Stimulated activated CD4-positive, alpha-beta T cell treated with anti-CD3 and anti-CD28 coated beads, Interleukin-1b, Interleukin-23, amount 100 ng/mL, for 24 hours (primary cell): ENCODE measurements around the gene TMIGD2.
"Not testable (repeated sequence)": the region's sequence is repeated elsewhere in the genome, so short reads cannot be mapped to it uniquely, and the experiment has no call there.

Experiments
- DNase-seq, 4 experiments: peaks; one replicate each; pipeline ENCODE4 v3.0.0-alpha.2; 2020; ENCODE audit warnings: low read depth in 4 of 4, low spot score in 1 of 4

The TMIGD2 gene, protein sequence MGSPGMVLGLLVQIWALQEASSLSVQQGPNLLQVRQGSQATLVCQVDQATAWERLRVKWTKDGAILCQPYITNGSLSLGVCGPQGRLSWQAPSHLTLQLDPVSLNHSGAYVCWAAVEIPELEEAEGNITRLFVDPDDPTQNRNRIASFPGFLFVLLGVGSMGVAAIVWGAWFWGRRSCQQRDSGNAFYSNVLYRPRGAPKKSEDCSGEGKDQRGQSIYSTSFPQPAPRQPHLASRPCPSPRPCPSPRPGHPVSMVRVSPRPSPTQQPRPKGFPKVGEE

DNA sequence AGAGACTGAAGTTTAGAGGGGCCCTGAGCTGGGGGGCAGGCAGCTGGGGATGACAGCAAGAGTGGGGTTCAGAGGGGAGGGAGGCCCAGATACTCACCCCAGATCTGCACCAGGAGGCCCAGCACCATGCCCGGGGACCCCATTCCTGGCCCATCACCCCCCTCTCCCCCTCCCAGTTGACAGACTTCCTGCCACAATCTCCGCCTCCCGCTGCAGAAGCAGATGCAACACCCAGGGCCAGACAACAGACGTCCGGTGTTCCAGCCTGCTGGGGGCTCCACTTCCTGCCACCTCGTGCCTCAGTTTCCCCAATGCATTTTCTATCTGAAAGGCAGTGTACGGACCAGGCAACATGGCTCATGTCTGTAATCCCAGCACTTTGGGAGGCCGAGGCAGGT lies at the start of gene TMIGD2:
TSS of gene TMIGD2 (minus strand) at position 147 of the 398 bp plus-strand sequence. CDS start at position 143, 4 bp downstream.
- no peak for DNase-seq

GRCh38 chr19:4350726-4351125 lies 48.5 kb upstream of the TMIGD2 start:
- DNase-seq, result no peak

GRCh38 chr19:4350111-4350510 lies 47.9 kb upstream of the TMIGD2 start:
- no peak for DNase-seq

DNA sequence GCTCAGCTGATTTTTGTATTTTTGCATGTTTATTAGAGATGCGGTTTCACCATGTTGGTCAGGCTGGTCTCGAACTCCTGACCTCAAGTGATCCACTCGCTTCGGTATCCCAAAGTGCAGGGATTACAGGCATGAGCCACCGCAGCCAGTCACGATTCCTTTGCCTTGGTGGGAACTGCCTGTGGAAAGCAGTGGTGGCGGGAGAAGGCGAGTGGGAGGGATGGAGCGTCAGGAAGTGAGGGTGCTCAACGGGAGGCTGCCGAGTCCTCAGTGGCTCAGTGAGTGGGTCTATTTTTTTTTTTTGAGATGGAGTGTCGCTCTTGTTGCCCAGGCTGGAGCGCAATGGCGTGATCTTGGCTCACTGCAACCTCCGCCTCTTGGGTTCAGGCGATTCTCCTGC lies 47.0 kb upstream of the TMIGD2 start:
- not testable (repeated sequence) for DNase-seq

DNA sequence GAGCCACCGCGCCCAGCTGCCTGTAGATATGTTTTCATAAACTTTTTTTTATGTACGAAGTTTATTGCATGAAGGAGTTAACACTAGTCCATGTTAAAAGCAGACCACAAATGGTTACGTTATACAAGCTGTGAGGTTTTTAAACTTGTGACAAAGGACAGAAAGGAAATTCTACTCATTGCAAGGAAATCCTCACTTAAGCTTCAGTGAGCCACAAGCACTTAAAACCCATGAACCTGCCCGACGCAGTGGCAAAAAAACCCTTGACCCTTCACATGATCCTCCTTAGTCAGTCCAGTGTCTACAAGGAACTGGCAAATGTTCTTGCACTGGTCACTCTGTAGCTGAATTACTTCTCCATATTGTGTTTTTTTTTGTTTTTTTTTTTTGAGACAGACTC lies 45.3 kb upstream of the TMIGD2 start:
- DNase-seq, result no peak

DNA sequence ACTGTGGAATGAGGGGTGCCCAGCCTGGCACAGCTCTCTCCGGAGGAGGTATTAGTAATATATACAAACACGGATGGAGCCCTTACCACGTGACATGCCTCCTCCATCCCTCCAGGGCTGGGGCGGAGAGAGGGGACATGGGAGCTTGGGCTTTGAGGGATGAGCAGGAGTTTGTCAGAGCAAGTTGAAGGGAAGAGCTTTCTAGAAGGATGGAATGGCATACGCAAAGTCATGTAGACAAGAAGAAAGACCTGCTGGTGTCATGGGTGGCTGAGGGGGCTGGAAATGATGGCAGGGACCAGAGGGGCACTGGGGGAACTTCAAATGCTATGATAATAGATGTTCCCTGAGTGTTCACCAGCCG lies 43.8 kb upstream of the TMIGD2 start:
- DNase-seq, result no peak

DNA sequence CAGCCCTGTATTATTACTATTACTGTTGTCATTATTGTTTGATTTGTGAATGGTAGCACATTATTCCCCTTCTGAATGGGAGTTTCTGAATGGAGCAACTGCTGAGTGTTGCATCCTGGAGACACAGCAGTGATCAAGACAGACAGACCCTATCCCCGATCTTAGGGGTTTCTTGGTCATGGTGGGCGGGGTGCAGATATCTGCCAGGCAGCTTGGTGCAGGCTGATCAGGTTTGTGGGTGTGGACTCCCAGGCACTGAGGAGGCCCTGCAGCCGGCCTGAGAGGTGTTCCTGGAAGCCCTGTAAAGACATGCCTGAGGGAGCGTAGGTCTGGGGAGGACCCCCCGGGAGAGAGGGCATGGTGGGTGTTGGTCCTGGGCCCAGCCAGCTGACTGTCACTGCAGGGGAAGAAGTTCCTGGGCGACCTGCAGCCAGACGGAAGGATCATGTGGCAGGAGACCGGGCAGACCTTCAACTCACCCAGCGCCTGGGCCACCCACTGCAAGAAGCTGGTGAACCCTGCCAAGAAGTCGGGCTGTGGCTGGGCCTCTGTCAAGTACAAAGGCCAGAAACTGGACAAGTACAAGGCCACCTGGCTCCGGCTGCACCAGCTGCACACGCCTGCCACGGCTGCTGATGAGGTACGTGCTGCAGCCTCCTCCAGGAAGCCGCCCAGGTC lies 43.3 kb upstream of the TMIGD2 start:
- DNase-seq, result no peak

DNA sequence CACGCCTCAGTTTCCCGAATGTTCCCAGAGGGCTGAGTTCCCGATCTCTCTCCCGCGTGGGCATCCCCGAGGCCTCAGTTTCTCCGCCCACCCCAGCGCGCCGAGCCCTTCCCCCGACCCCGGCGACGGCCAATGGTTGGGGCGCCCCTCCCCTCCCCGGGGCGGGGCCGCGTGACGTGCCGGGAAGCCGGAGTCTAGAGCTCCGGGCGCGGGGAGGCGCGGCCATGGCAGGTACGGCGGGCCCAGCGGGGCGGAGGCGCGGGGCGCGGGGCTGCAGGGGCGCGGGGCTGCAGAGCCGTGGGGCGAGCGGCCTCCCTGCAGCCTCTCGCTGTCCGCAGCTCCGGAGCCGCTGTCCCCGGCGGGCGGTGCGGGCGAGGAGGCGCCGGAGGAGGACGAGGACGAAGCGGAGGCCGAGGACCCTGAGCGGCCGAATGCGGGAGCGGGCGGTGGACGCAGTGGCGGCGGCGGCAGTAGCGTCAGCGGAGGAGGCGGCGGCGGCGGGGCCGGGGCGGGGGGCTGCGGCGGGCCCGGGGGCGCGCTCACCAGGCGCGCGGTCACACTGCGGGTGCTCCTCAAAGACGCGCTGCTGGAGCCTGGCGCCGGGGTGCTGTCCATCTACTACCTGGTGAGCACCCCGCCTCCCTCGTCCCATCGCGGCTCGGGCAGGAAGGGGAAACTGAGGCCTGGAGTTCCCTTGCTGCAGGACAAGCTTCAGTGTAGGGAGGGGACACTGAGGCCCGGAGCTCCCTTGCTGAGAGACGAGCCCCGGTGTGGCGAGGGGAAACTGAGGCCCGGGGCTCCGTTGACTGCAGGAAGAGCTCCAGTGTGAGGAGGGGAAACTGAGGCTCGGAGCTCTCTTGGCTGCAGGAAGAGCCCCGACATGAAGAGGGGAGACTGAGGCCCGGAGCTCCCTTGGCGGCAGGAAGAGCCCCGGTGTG lies 41.5 kb upstream of the TMIGD2 start, which contains the start of gene MPND:
TSS of gene MPND (plus strand) at position 193 of the 938 bp plus-strand sequence. CDS start at position 225, 32 bp downstream.
- DNase-seq, result peak; percentile 84 to 96 (median 90)

DNA sequence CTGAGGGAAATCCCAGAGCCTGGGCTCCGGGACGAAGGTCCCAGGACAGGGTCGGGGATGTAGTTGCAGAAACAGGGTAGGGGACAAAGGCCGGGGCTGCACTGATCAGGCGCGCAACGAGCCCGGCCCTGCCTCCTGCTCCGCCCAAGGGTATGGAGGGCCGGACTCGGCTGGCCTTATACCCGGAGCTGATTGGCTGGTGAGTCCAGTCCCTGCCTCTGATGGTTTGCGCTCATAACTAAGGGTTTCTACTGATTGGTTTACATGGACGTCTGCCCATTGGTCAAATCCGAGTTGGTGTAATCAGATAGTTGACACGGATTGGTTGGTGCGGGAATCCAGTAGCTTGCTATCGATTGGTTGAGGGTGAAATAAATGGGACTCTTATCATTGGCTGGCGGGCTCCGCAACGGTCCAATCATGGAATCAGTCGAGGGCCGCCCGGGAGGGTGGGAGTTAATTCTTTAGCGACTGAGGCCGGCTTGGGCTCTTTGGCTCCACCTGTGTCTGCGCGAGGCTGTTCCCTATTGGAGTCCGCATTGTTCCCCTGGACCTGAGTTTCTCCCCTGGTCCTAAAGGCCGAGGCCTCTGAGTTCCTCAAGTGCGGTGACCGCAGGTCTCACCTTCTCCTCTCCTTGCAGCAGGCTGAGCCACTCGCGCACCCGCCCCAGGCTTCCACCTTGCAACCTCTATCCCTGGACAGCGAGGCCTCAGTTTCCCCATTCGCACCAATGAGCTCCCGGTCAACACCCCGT lies 40.6 kb upstream of the TMIGD2 start:
- DNase-seq, result peak; percentile 68 to 88 (median 80)

- no peak for DNase-seq
Measured at GRCh38 chr19:4342314-4342614, 40.1 kb upstream of the TMIGD2 start.

- DNase-seq, result no peak
Measured at GRCh38 chr19:4338441-4339355, 36.5 kb upstream of the TMIGD2 start, which contains the start of gene STAP2. STAP2 (minus strand) TSS chr19:4338827; CDS start chr19:4338753, 74 bp downstream.

- no peak for DNase-seq
Measured at GRCh38 chr19:4337906-4338440, 35.8 kb upstream of the TMIGD2 start.

DNA sequence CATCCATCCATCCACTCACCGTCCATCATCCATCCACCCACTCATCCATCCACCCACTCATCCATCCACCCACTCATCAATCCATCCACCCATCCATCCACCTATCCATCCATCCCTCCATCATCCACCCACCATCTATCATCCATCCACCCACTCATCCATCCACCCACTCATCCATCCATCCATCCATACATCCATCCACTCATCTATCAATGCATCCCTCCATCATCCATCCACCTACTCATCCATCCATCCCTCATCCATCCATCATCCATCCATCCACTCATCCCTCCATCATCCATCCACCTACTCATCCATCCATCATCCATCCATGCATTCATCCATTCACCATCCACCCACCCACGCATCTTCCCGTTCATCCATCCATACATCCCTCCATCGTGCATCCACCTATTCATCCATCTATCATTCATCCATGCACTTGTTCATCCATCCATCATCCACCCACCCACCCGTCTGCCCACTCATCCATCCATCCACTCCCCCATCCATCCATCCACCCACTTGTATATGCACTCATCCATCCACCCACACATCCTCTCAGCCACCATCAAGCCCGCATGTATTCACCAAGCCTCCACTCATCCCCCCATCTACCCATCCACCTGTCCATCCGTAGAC lies 32.9 kb upstream of the TMIGD2 start:
- no peak for DNase-seq

GRCh38 chr19:4329858-4330257 lies 27.7 kb upstream of the TMIGD2 start:
- no peak for DNase-seq

- DNase-seq, result peak in 2 of 4 experiments; percentile 46 to 54
Measured at GRCh38 chr19:4328991-4329681, 26.9 kb upstream of the TMIGD2 start.

DNA sequence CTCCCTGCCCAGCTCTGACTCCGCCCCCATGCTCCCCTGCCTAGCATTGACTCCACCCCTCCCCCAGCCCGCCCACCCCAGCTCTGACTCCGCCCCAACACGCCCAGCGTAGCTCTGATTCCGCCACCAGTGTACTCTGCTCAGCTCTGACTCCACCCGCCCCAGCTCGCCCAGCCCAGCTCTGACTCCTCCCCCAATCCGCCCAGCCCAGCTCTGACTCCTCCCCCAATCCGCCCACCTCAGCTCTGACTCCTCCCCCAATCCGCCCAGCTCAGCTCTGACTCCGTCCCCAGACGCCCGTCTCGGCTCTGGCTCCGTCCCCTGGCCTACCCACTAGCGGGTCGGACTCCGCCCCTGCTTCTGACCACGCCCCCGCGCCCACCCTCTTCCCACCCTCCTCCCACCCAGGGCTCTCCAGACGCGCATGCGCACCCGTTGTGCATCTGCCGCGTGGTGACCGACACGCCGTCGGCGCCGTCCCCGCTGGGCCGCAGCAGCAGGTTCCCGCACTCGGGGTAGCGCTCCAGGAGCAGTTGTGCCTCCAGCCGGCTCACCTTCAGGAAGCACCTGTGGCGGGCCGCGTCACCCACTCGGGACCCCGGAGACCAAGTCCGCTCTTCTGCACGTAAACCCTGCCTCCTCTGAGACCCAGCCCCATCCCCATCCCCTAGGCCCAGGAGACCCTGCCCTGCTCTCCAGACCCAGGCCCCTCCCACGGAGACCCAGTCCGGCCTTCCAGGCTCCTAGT lies 26.2 kb upstream of the TMIGD2 start:
- DNase-seq, result peak; percentile 79 to 99 (median 96)

- no peak for DNase-seq
Measured at GRCh38 chr19:4327877-4328242, 25.7 kb upstream of the TMIGD2 start.
